GM18951 (cell line): ENCODE data around the gene REG3G.

Experiments used
- POLR2A ChIP-seq: IDR thresholded peaks from 4 replicates; pipeline ENCODE4 v1.6.1; 2011; ENCODE audit warnings: mild to moderate bottlenecking; ENCODE audit not compliant: insufficient read length, insufficient read depth; ENCODE audit errors: extremely low read depth
- in situ Hi-C: fragments of 300-500 bp; cut with MboI; formaldehyde crosslinking; loops from one replicate; pipeline ENCODE4 v1.12.0; 2022; ENCODE audit warnings: low sequenced_read_pairs, mixed read lengths, inconsistent platforms; ENCODE audit not compliant: unreplicated experiment

Gene REG3G

GRCh38 chr2:79065201-79065600 lies 39.7 kb downstream of the REG3G start:
- in situ Hi-C loops = no loop called here
- no peak for TF ChIP-seq POLR2A

GRCh38 chr2:79071078-79071477 lies 45.6 kb downstream of the REG3G start:
- TF ChIP-seq POLR2A = no peak
- in situ Hi-C loops = no loop called here
